ENCODE results near the gene BTBD9. TPM values are rescaled to one million over a fixed set of nuclear protein-coding genes. Genes with fewer than 3 reads are reported as not detected.

BTBD9 gene
- polyA plus RNA-seq, 1 donor = 7.8 TPM

GRCh38 chr6:38371881-38372280 lies 267.8 kb downstream of the BTBD9 start:
- Histone ChIP-seq H3K4me3 (ENCODE audit: low read length) (no peak overlapping the region), H3K27ac (ENCODE audit: low read length) (no peak overlapping the region), H3K27me3 (ENCODE audit: control insufficient read depth, insufficient read depth, low read length) (no peaks in the 10 kb centered on the region), H3K4me1 (ENCODE audit: control insufficient read depth, insufficient read depth, low read length) (no peaks in the 10 kb centered on the region), H3K9me3 (ENCODE audit: control insufficient read depth, low read depth, low read length) (no peaks in the 10 kb centered on the region), H3K36me3 (ENCODE audit: control insufficient read depth, insufficient read depth, low read length) (no peaks in the 10 kb centered on the region)
- DNase-seq = no peak
- WGBS (ENCODE audit: insufficient coverage, low lambda C conversion rate) = 100% methylated on average over 1 of the region's 1 CpG

DNA sequence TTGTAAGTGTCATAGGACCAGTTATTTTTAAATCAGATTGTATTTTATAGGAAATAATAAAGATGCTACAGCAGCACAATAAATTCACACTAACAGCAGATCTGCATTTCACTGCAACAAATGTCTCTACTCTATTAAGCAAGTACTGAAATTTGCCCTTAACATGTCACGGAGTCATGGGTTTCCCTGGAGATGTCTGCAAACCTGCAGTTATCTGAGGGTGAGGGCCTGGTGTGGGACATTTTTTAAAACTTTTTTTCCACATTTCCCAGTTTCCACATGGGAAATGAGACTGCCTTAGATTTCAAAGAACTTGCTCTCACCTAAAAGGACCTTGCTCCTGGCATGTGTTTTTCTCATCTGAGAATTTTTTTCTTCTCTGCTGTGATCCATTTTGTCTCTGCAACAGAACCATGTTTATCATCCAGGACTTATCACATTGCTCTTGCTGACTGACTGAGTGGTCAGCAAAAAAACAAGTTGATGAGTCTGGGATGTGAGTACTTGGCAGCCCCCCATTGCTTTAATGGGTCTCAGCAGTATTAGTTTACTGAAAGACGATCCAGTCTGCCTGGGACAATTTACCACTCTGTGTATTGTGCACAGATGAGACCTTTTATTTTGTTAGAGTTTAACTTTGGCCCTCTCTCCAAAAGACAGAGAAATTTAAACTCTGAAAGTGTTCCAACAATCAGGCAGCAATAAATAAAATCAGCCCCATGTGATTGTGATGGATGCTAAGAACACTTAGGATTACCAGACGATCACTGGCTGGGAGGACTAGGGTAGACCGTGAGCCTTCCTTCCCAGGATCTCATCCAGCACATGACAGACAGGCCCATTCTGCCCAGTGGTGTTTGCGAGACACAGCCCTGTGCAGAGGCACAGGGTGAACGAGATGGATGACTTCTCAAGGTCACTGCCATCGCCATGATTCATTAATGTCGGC lies 268.8 kb downstream of the BTBD9 start:
- H3K9me3 ChIP-seq (ENCODE audit: control insufficient read depth, low read depth, low read length) = no peaks in the 10 kb centered on the region
- no peak overlapping the region for H3K4me3 ChIP-seq (ENCODE audit: low read length)
- WGBS (ENCODE audit: insufficient coverage, low lambda C conversion rate) = no CpG with 5 or more reads among the region's 8 CpGs
- peak in 1 of 2 donors; percentile 5 for DNase-seq
- no peak overlapping the region for H3K27ac ChIP-seq (ENCODE audit: low read length)
- H3K4me1 ChIP-seq (ENCODE audit: control insufficient read depth, insufficient read depth, low read length) = no peaks in the 10 kb centered on the region
- H3K36me3 ChIP-seq (ENCODE audit: control insufficient read depth, insufficient read depth, low read length) = no peaks in the 10 kb centered on the region
- no peaks in the 10 kb centered on the region for H3K27me3 ChIP-seq (ENCODE audit: control insufficient read depth, insufficient read depth, low read length)

DNA sequence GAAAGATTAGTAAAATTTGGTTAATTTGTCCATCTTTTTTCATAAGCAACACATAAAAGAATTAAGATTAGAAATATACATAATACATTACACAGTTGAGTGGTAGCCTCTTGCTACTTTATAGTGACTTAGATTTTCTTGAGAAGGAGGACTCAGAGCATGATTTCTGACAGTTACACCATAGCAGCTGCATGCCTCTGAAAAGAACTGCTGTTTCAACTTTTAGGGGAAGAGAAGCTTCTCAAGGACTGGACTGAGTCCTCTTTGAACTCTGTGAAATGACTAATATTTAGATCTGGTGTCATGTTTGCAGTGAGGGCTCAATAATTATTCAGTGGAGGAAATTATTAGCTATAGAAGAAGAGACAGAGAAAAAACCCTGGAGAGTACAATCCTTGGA lies 272.5 kb downstream of the BTBD9 start:
- Histone ChIP-seq H3K27me3 (ENCODE audit: control insufficient read depth, insufficient read depth, low read length) (no peaks in the 10 kb centered on the region), H3K9me3 (ENCODE audit: control insufficient read depth, low read depth, low read length) (no peaks in the 10 kb centered on the region), H3K4me1 (ENCODE audit: control insufficient read depth, insufficient read depth, low read length) (no peaks in the 10 kb centered on the region), H3K27ac (ENCODE audit: low read length) (no peak overlapping the region), H3K36me3 (ENCODE audit: control insufficient read depth, insufficient read depth, low read length) (no peaks in the 10 kb centered on the region), H3K4me3 (ENCODE audit: low read length) (no peak overlapping the region)
- DNase-seq = no peak

DNA sequence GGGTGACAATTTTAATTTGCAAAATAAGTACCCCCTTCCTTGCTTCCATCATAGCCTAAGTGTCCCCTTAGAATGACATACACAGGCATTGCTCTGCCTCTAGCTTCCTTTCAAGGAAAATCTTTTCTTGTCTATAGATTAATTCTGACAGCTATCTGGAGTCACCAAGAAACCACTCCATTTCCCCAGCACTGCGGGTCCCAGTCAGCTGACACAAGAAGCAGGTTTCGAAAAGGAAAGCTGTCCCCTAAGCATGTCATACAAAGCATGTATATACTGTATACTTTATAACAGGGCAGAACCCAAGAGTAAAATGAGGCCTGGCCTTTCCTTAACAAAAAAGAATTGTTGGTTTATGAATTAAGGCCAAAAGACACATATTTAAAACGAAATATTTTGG lies 273.5 kb downstream of the BTBD9 start:
- DNase-seq = no peak
- H3K4me1 ChIP-seq (ENCODE audit: control insufficient read depth, insufficient read depth, low read length) = no peaks in the 10 kb centered on the region
- no CpG with 5 or more reads among the region's 3 CpGs for WGBS (ENCODE audit: insufficient coverage, low lambda C conversion rate)

DNA sequence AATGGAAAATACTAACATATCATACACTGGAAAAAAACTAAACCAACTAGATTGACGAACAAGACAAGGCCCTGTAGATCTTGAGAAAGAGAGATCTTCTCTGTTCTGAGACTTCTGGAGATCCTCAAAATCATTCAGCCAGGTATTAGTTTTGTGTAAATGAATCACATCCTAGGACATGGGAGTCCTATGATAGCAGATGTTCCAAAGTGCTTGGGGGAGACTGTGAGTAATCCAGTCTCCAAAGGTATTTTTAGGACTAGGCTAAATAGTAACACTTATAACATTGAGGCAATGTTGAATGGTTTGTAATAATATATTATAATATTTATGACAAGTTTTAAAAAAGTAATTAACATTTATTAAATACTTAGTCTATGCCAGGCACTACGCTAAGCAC lies 275.0 kb downstream of the BTBD9 start:
- no peak overlapping the region for H3K27ac ChIP-seq (ENCODE audit: low read length)
- H3K36me3 ChIP-seq (ENCODE audit: control insufficient read depth, insufficient read depth, low read length) = no peaks in the 10 kb centered on the region
- H3K4me1 ChIP-seq (ENCODE audit: control insufficient read depth, insufficient read depth, low read length) = no peaks in the 10 kb centered on the region
- H3K27me3 ChIP-seq (ENCODE audit: control insufficient read depth, insufficient read depth, low read length) = no peaks in the 10 kb centered on the region
- H3K9me3 ChIP-seq (ENCODE audit: control insufficient read depth, low read depth, low read length) = no peaks in the 10 kb centered on the region
- WGBS (ENCODE audit: insufficient coverage, low lambda C conversion rate) = 93% methylated on average over 2 of the region's 2 CpGs
- no peak overlapping the region for H3K4me3 ChIP-seq (ENCODE audit: low read length)
- DNase-seq = no peak

More for the DNA sequence above, 273.5 kb downstream of the BTBD9 start:
- no peak overlapping the region for H3K4me3 ChIP-seq (ENCODE audit: low read length)
- H3K36me3 ChIP-seq (ENCODE audit: control insufficient read depth, insufficient read depth, low read length) = no peaks in the 10 kb centered on the region
- H3K27ac ChIP-seq (ENCODE audit: low read length) = no peak overlapping the region
- H3K27me3 ChIP-seq (ENCODE audit: control insufficient read depth, insufficient read depth, low read length) = no peaks in the 10 kb centered on the region
- no peaks in the 10 kb centered on the region for H3K9me3 ChIP-seq (ENCODE audit: control insufficient read depth, low read depth, low read length)

DNA sequence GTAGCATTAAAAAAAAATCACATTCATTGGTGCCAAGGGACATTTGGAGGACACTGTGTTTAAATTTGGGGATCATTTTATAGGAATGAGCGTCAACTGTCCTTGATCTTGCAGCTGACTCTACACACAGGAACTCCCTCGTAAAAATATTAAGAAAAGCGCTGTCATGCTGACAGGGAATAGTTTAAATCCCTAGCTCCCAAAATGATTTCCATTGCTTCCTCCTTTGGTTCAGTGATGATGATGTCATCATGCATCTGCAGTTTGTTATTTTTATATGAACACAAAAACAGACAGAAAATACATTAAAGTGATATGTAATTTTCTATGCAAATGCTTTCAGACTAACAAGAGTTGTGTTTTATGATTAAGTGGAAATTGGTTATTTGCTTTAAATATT lies 275.6 kb downstream of the BTBD9 start:
- WGBS (ENCODE audit: insufficient coverage, low lambda C conversion rate) = no CpG with 5 or more reads among the region's 3 CpGs
- DNase-seq = no peak
- no peaks in the 10 kb centered on the region for H3K27me3 ChIP-seq (ENCODE audit: control insufficient read depth, insufficient read depth, low read length)
- no peaks in the 10 kb centered on the region for H3K36me3 ChIP-seq (ENCODE audit: control insufficient read depth, insufficient read depth, low read length)
- no peak overlapping the region for H3K4me3 ChIP-seq (ENCODE audit: low read length)
- no peak overlapping the region for H3K27ac ChIP-seq (ENCODE audit: low read length)
- H3K9me3 ChIP-seq (ENCODE audit: control insufficient read depth, low read depth, low read length) = no peaks in the 10 kb centered on the region
- H3K4me1 ChIP-seq (ENCODE audit: control insufficient read depth, insufficient read depth, low read length) = no peaks in the 10 kb centered on the region

- Histone ChIP-seq H3K36me3 (ENCODE audit: control insufficient read depth, insufficient read depth, low read length) (no peaks in the 10 kb centered on the region), H3K9me3 (ENCODE audit: control insufficient read depth, low read depth, low read length) (no peaks in the 10 kb centered on the region), H3K27ac (ENCODE audit: low read length) (no peak overlapping the region), H3K4me3 (ENCODE audit: low read length) (no peak overlapping the region), H3K4me1 (ENCODE audit: control insufficient read depth, insufficient read depth, low read length) (no peaks in the 10 kb centered on the region), H3K27me3 (ENCODE audit: control insufficient read depth, insufficient read depth, low read length) (no peaks in the 10 kb centered on the region)
- WGBS (ENCODE audit: insufficient coverage, low lambda C conversion rate) = 100% methylated on average over 2 of the region's 4 CpGs
- no peak for DNase-seq
Measured at GRCh38 chr6:38355519-38355918, 284.2 kb downstream of the BTBD9 start.

GRCh38 chr6:38354905-38355304 lies 284.8 kb downstream of the BTBD9 start:
- no peak for DNase-seq
- WGBS (ENCODE audit: insufficient coverage, low lambda C conversion rate) = no CpG with 5 or more reads among the region's 1 CpG
- no peaks in the 10 kb centered on the region for H3K36me3 ChIP-seq (ENCODE audit: control insufficient read depth, insufficient read depth, low read length)

GRCh38 chr6:38354037-38354381 lies 285.7 kb downstream of the BTBD9 start:
- Histone ChIP-seq H3K27ac (ENCODE audit: low read length) (no peak overlapping the region), H3K4me1 (ENCODE audit: control insufficient read depth, insufficient read depth, low read length) (no peaks in the 10 kb centered on the region), H3K27me3 (ENCODE audit: control insufficient read depth, insufficient read depth, low read length) (no peaks in the 10 kb centered on the region), H3K4me3 (ENCODE audit: low read length) (no peak overlapping the region), H3K36me3 (ENCODE audit: control insufficient read depth, insufficient read depth, low read length) (no peaks in the 10 kb centered on the region), H3K9me3 (ENCODE audit: control insufficient read depth, low read depth, low read length) (no peaks in the 10 kb centered on the region)
- no CpG with 5 or more reads among the region's 1 CpG for WGBS (ENCODE audit: insufficient coverage, low lambda C conversion rate)
- DNase-seq = no peak

More at GRCh38 chr6:38354905-38355304, 284.8 kb downstream of the BTBD9 start:
- no peak overlapping the region for H3K27ac ChIP-seq (ENCODE audit: low read length)
- no peak overlapping the region for H3K4me3 ChIP-seq (ENCODE audit: low read length)
- H3K4me1 ChIP-seq (ENCODE audit: control insufficient read depth, insufficient read depth, low read length) = no peaks in the 10 kb centered on the region
- H3K9me3 ChIP-seq (ENCODE audit: control insufficient read depth, low read depth, low read length) = no peaks in the 10 kb centered on the region
- H3K27me3 ChIP-seq (ENCODE audit: control insufficient read depth, insufficient read depth, low read length) = no peaks in the 10 kb centered on the region

DNA sequence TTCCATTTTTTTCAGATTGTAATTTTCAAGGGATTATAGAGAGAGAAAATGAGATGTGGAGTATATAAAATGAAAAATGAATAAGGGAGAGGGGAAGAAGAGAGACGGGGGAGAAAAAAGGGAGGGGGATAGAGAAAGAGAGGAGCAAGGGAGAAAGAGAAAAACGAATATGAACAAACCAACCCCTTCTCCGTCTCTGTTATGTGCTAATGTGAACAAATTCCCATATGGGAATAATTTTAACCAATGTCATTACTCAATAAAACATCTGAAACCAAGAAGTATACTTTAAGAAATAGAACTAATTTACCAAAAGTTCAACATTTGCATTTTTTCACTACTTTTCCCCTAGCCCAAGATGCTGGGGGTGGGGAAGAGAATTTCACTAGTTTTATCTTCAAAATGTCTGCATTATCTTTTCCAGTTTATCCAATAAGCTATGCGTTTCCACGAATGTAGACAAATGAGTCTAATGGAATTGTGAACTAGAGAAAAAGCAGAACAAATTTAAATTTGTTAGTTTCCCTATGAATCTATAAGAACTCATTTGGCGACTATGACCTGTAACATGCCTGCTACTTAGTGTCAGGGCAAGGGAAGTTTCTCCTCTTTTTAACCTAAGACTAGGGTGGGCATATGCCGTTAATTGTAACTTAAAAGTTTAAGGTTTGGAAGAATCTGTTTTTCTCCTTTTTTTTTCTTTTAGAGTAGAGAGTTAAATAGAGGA lies 286.3 kb downstream of the BTBD9 start:
- H3K27ac ChIP-seq (ENCODE audit: low read length) = no peak overlapping the region
- H3K27me3 ChIP-seq (ENCODE audit: control insufficient read depth, insufficient read depth, low read length) = no peaks in the 10 kb centered on the region
- no peak for DNase-seq
- WGBS (ENCODE audit: insufficient coverage, low lambda C conversion rate) = 92% methylated on average over 2 of the region's 7 CpGs
- H3K36me3 ChIP-seq (ENCODE audit: control insufficient read depth, insufficient read depth, low read length) = no peaks in the 10 kb centered on the region
- no peak overlapping the region for H3K4me3 ChIP-seq (ENCODE audit: low read length)
- H3K4me1 ChIP-seq (ENCODE audit: control insufficient read depth, insufficient read depth, low read length) = no peaks in the 10 kb centered on the region
- H3K9me3 ChIP-seq (ENCODE audit: control insufficient read depth, low read depth, low read length) = no peaks in the 10 kb centered on the region
